Osteoblast (primary cell): Measurements from ENCODE around the gene CYRIA. TPM values are rescaled to one million over a fixed set of nuclear protein-coding genes. Genes with fewer than 3 reads are reported as not detected.

Experiments used
- DNase-seq: peaks from one replicate; pipeline ENCODE4 v3.0.0; 2011; ENCODE audit warnings: low spot score, mixed read lengths; ENCODE audit not compliant: insufficient read length; ENCODE audit errors: missing footprints
- H2AFZ ChIP-seq: 2 replicates; pipeline ENCODE4 v1.6.0; 2011; ENCODE audit warnings: mild to moderate bottlenecking, low read length
- H3K27ac ChIP-seq: 2 replicates; pipeline ENCODE4 v1.5.1; 2011; ENCODE audit warnings: mild to moderate bottlenecking, low read depth, low read length, moderate library complexity
- H3K27me3 ChIP-seq: 2 replicates; pipeline ENCODE4 v1.6.0; 2012; ENCODE audit warnings: mild to moderate bottlenecking, control low read depth, inconsistent platforms, low read length, moderate library complexity; ENCODE audit not compliant: insufficient read depth
- H3K36me3 ChIP-seq: 2 replicates; pipeline ENCODE4 v1.5.1; 2011; ENCODE audit warnings: mild to moderate bottlenecking, low read length, control low read depth, moderate library complexity; ENCODE audit not compliant: insufficient read depth
- H3K4me1 ChIP-seq: 2 replicates; pipeline ENCODE4 v1.5.1; 2011; ENCODE audit warnings: mild to moderate bottlenecking, low read length, control low read depth, moderate library complexity; ENCODE audit not compliant: insufficient read depth
- H3K4me2 ChIP-seq: 2 replicates; pipeline ENCODE4 v1.6.0; 2011; ENCODE audit warnings: mild to moderate bottlenecking, low read length; ENCODE audit not compliant: insufficient read depth
- H3K4me3 ChIP-seq: fragments of 200-600 bp; sonication (generic); 3 replicates; pipeline ENCODE4 v1.5.1; 2012; ENCODE audit warnings: mild to moderate bottlenecking, low read length, inconsistent platforms; ENCODE audit not compliant: insufficient read depth
- H3K79me2 ChIP-seq: 2 replicates; pipeline ENCODE4 v1.6.0; 2012; ENCODE audit warnings: mild to moderate bottlenecking, low read length, control low read depth, inconsistent platforms; ENCODE audit not compliant: insufficient read depth
- H3K9me3 ChIP-seq: 2 replicates; pipeline ENCODE4 v1.5.1; 2011; ENCODE audit warnings: low read depth, low read length, control low read depth
- H4K20me1 ChIP-seq: 2 replicates; pipeline ENCODE4 v1.6.0; 2012; ENCODE audit warnings: mild to moderate bottlenecking, low read length, control low read depth; ENCODE audit not compliant: insufficient read depth
- total RNA-seq: library from RNA; depleted of rRNA; stranded (reverse); fragments of >200 nt; gene quantifications from 2 replicates; pipeline ENCODE4 v1.2.3, GENCODE V29; 2012
- TF ChIP-seq, protein P1 (sequence below): IDR thresholded peaks from 2 replicates; pipeline ENCODE4 v1.5.1; 2011; ENCODE audit warnings: mild to moderate bottlenecking, low read depth, low read length, moderate library complexity; ENCODE audit errors: extremely low read depth

CYRIA gene
- 1.8 and 2.2 TPM in 2 replicates for total RNA-seq

DNA sequence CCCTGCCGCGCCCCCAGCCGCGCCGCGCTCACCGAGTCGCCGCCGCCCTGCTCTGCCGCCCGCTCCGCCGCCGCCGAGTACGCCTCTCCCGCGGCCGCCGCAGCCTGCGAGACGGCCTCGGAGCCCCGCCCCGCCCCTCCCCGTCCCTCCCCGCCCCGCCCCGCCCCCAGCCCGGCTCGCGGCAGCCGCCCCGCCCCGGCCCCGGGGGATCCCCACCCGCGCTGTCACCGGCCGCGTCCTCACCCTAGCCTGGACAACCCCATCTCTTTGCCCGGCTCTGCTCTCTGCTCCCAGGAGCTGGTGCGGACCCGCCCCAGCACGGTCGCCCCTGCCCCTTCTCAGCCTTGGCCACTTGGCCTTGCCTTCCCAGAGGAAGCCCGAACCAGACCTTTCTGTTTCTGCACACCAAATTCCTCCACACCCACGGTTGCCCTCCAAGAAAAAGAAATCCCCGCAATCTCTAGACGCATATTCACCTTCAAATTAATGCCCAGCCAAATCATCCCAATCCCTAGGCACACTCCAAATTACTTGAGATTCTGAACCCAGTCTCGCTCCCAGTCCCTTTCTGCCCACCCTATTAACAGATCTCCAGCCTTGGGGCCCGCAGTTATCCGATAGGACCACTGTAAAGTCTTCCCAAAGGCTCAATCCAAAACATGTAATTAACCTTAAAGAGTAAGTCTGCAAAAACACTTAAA is at the start of gene CYRIA:
Gene CYRIA (minus strand): TSS at position 87 of the 701 bp plus-strand sequence. CDS start 77,715 bp downstream, outside the sequence.
- DNase-seq = peak; percentile 62
- H3K27ac ChIP-seq = no peak within 1 kb of the TSS
- TF ChIP-seq, protein P1, sequence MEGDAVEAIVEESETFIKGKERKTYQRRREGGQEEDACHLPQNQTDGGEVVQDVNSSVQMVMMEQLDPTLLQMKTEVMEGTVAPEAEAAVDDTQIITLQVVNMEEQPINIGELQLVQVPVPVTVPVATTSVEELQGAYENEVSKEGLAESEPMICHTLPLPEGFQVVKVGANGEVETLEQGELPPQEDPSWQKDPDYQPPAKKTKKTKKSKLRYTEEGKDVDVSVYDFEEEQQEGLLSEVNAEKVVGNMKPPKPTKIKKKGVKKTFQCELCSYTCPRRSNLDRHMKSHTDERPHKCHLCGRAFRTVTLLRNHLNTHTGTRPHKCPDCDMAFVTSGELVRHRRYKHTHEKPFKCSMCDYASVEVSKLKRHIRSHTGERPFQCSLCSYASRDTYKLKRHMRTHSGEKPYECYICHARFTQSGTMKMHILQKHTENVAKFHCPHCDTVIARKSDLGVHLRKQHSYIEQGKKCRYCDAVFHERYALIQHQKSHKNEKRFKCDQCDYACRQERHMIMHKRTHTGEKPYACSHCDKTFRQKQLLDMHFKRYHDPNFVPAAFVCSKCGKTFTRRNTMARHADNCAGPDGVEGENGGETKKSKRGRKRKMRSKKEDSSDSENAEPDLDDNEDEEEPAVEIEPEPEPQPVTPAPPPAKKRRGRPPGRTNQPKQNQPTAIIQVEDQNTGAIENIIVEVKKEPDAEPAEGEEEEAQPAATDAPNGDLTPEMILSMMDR = no peak

DNA sequence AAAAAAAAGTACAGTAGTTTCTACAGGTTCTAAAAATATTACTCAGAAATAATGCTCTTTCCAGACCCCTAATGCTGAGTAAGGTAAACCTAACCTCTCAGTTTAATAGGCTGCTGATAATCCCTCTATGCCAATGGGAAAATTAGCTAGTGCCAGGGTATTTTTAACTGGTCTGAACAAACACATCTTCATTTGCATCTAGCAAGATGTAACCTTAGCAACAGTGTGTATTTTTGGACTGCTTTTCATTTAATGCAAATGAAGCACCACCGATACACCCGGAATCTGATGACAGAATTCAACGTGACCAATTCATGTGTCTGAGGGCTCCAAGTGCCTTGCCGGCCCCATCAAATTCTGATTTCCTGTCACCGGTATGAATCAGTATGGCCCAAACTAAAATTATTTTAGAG is 47.4 kb upstream of the CYRIA start:
- TF ChIP-seq, protein P1 = no peak
- H3K9me3 ChIP-seq = no peaks in the 10 kb centered on the region
- no peaks in the 10 kb centered on the region for H3K27me3 ChIP-seq

More for the DNA sequence above, at the start of gene CYRIA:
- peaks cover 33% of the 10 kb centered on the region for H3K27me3 ChIP-seq
- peak within 1 kb of the TSS; percentile 74 for H3K4me2 ChIP-seq
- no peaks in the 10 kb centered on the region for H3K9me3 ChIP-seq
- H3K4me1 ChIP-seq = no peaks in the 10 kb centered on the region
- H2AFZ ChIP-seq = peak within 1 kb of the TSS; percentile 22
- H4K20me1 ChIP-seq = no peaks in the 10 kb centered on the region
- H3K4me3 ChIP-seq = peak within 1 kb of the TSS; percentile 58
- no peaks in the 10 kb centered on the region for H3K79me2 ChIP-seq
- H3K36me3 ChIP-seq = no peaks in the 10 kb centered on the region

DNA sequence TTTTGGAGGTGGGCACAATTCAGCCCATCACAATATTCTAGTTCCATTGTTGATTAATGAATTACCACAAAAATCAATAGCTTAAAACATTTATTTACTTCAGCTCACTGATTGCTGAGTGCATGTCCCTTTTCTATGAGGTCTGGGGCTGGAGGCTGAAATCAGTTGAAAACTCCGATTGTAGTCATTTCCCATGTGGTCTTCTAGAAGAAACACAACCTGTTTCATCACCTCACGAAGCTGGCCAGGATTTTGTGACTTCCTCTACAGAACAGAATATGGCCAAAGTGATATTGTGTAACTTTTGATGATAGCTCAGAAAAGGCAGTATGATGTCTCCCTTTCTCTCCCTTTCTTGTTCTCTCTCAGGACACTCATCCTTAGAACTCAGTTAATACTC is 44.1 kb upstream of the CYRIA start:
- no peaks in the 10 kb centered on the region for H4K20me1 ChIP-seq
- TF ChIP-seq, protein P1 = no peak
- H3K27ac ChIP-seq = no peak overlapping the region
- no peak overlapping the region for H3K4me3 ChIP-seq
- H3K4me1 ChIP-seq = no peaks in the 10 kb centered on the region
- no peaks in the 10 kb centered on the region for H3K36me3 ChIP-seq
- H2AFZ ChIP-seq = no peak overlapping the region
- H3K79me2 ChIP-seq = no peaks in the 10 kb centered on the region
- H3K27me3 ChIP-seq = no peaks in the 10 kb centered on the region
- no peak overlapping the region for H3K4me2 ChIP-seq
- H3K9me3 ChIP-seq = no peaks in the 10 kb centered on the region
- no peak for DNase-seq

More for the DNA sequence above, 47.4 kb upstream of the CYRIA start:
- H3K4me2 ChIP-seq = no peak overlapping the region
- no peak overlapping the region for H3K4me3 ChIP-seq
- H4K20me1 ChIP-seq = no peaks in the 10 kb centered on the region
- no peak for DNase-seq
- no peaks in the 10 kb centered on the region for H3K36me3 ChIP-seq
- no peak overlapping the region for H2AFZ ChIP-seq
- H3K27ac ChIP-seq = no peak overlapping the region
- H3K79me2 ChIP-seq = no peaks in the 10 kb centered on the region
- H3K4me1 ChIP-seq = no peaks in the 10 kb centered on the region

DNA sequence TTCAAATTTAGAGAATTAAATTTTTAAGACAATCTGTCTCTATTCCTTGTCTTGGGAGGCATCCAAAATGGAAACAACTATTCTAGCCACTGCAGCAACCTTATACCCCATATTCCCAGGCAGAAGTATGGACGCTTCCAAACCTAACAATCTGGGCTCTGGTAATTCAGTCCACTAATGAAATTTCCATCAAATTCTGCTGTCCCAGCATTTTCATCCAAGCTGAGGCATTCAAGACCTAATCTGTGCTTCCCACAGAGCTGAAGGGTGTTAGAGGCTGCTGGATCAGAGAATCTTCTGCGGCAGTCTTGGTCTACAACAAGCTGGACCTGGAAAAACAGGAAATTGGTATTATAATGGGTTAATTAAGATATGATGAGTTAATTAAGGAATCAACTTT is 42.5 kb upstream of the CYRIA start:
- TF ChIP-seq, protein P1 = no peak
- no peaks in the 10 kb centered on the region for H3K36me3 ChIP-seq
- H3K9me3 ChIP-seq = no peaks in the 10 kb centered on the region
- no peak overlapping the region for H2AFZ ChIP-seq
- no peaks in the 10 kb centered on the region for H3K4me1 ChIP-seq
- H4K20me1 ChIP-seq = no peaks in the 10 kb centered on the region
- no peak overlapping the region for H3K27ac ChIP-seq
- no peak for DNase-seq
- no peak overlapping the region for H3K4me2 ChIP-seq
- no peaks in the 10 kb centered on the region for H3K27me3 ChIP-seq
- no peak overlapping the region for H3K4me3 ChIP-seq
- H3K79me2 ChIP-seq = no peaks in the 10 kb centered on the region
